ENCODE results near the gene WBP4. TPM values are rescaled to one million over a fixed set of nuclear protein-coding genes. Genes with fewer than 3 reads are reported as not detected.

WBP4 gene
- total RNA-seq, 5 donors from 2014 or later (not counting 1 experiment from before 2014, with no cell fraction given): 4.3 to 7.6 (median 4.8) TPM

DNA sequence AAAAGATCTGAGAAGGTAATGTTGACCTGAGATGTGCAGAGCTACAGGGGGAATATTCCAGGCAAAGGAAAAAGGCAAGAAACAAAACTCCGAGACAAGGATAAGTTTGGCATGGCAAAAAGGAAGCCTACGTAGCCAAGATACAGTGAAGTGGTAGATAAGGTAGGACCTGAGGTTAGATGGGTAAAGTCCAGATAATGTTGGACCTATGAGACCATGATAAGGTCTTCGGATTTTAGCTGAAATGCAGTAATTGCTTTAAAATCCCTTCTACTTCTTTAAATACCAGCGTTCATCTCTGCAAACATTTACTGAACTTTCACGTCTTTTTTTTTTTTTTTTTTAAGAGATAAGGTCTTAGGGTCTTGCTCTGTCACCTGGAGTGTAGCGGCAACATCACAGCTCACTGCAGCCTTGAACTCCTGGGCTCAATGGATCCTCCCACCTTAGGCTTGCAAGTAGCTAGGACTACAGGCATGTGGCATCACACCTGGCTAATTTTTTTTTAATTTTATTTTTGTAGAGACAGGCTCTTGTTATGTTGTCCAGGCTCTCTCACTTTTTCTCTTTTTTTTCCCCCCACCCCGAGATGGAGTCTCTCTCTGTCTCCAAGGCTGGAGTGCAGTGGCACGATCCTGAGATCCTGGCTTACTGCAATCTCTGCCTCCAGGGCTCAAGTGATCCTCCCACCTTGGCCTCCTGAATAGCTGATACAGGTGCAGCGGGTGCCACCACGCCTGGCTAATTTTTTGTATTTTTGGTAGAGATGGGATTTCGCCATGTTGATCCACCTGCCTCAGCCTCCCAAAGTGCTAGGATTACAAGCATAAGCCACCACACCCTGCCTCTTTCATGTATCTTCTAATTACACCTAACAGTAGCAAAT lies 4.2 kb upstream of the WBP4 start:
- CTCF ChIA-PET: interaction anchor here (0.5 to 0.7 kb wide), 4 partner anchors 86 to 559 kb away, joined by 3 to 6 read pairs (median 4); no protein-coding TSS in a partner anchor
- H3K9me3 Mint-ChIP-seq: no peaks in the 10 kb centered on the region
- no peak overlapping the region for H3K4me3 Mint-ChIP-seq
- ATAC-seq (replicated peaks in 1 of 4) (no peak), DNase-seq (no peak)
- Histone ChIP-seq H3K27me3 (replicated peaks in 1 of 2; ENCODE audit: control insufficient read depth in 2 of 2, extremely low read depth in 1 of 2, insufficient read depth in 2 of 2, low read length in 1 of 2) (no peaks in the 10 kb centered on the region), H3K9me3 (no peaks in the 10 kb centered on the region), H3K36me3 (ENCODE audit: control insufficient read depth in 2 of 2, extremely low read depth in 1 of 2, insufficient read depth in 1 of 2, low read length in 1 of 2) (no peaks in the 10 kb centered on the region), H3K4me1 (ENCODE audit: control insufficient read depth in 1 of 2, extremely low read depth in 1 of 2, insufficient read depth in 2 of 2, low read length in 2 of 2) (peaks cover 11% of the 10 kb centered on the region in 2 experiments), H3K27ac (ENCODE audit: low read length) (no peak overlapping the region), H3K4me3 (ENCODE audit: control insufficient read depth in 1 of 2, extremely low read depth in 1 of 2, low read length in 1 of 2) (no peak overlapping the region)
- no peaks in the 10 kb centered on the region for H3K27me3 Mint-ChIP-seq
- 100% methylated on average over 1 of the region's 11 CpGs for WGBS (ENCODE audit: insufficient coverage)
- H3K4me1 Mint-ChIP-seq: peaks cover 53 to 70% (median 60%) of the 10 kb centered on the region in 3 donors
- POLR2A ChIA-PET: interaction anchor here in 1 of 2 donors (0.6 kb wide), 1 partner anchor 1490 kb away, joined by 11 read pairs; no protein-coding TSS in a partner anchor
- H3K36me3 Mint-ChIP-seq: no peaks in the 10 kb centered on the region
- peak overlapping the region in 1 of 2 donors; percentile 55 for H3K27ac Mint-ChIP-seq

GRCh38 chr13:41058295-41059070 lies 2.8 kb upstream of the WBP4 start:
- Histone ChIP-seq H3K27me3 (replicated peaks in 1 of 2; ENCODE audit: control insufficient read depth in 2 of 2, extremely low read depth in 1 of 2, insufficient read depth in 2 of 2, low read length in 1 of 2) (no peaks in the 10 kb centered on the region), H3K27ac (ENCODE audit: low read length) (no peak overlapping the region), H3K4me1 (ENCODE audit: control insufficient read depth in 1 of 2, extremely low read depth in 1 of 2, insufficient read depth in 2 of 2, low read length in 2 of 2) (peaks cover 11 to 17% of the 10 kb centered on the region in 2 experiments), H3K36me3 (ENCODE audit: control insufficient read depth in 2 of 2, extremely low read depth in 1 of 2, insufficient read depth in 1 of 2, low read length in 1 of 2) (no peaks in the 10 kb centered on the region), H3K9me3 (no peaks in the 10 kb centered on the region), H3K4me3 (ENCODE audit: control insufficient read depth in 1 of 2, extremely low read depth in 1 of 2, low read length in 1 of 2) (no peak overlapping the region)
- Mint-ChIP-seq H3K4me1 (peaks cover 66 to 84% (median 74%) of the 10 kb centered on the region in 3 donors), H3K27ac (peak overlapping the region; percentile 44 to 74), H3K36me3 (no peaks in the 10 kb centered on the region), H3K4me3 (peak overlapping the region; percentile 98 to 100 (median 99)), H3K27me3 (no peaks in the 10 kb centered on the region), H3K9me3 (no peaks in the 10 kb centered on the region)
- ATAC-seq (replicated peaks in 1 of 4) (no peak), DNase-seq (no peak)
- CTCF ChIA-PET: interaction anchor here (0.6 to 2.2 kb wide), 5 partner anchors 39 to 594 kb away, joined by 3 to 6 read pairs (median 3); partner anchors contain the start of gene ELF1 (in 1 of the 2)
- WGBS (ENCODE audit: insufficient coverage): 98% methylated on average over 14 of the region's 18 CpGs
- POLR2A ChIA-PET: no interaction called here

DNA sequence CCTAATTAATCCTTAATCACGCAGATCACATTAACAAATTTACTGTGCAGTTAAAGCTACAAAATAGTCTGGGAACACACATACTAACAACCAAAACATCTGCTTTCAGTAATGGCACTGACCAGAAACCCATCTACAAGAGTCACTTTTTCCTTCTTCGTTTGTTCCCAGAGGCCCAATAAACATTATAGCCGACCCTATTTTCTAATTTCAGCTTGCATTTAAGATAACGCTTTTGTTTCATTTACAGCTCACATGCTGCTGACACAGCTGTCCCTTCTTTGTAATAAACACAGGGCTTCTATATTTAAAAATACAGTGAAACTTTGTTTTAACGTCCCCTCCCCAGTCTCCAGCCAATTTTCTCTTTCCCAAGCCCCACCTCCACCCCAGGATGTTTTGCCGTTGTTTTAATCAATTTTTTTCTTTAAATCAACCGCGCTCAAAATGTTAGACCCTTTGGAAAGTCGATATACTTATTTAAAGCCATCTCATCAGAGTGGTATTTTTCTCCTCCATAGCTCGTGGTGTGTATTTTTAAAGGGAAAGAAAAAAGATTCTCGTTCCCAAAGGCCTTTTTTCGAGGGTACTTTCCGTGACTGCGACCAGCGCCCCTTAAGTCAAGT lies 1.7 kb upstream of the WBP4 start:
- WGBS (ENCODE audit: insufficient coverage): 13% methylated on average over 9 of the region's 15 CpGs
- Mint-ChIP-seq H3K4me3 (peak overlapping the region; percentile 98 to 100 (median 99)), H3K4me1 (peaks cover 63 to 87% (median 70%) of the 10 kb centered on the region in 3 donors), H3K27me3 (no peaks in the 10 kb centered on the region), H3K27ac (peak overlapping the region; percentile 76 to 80), H3K9me3 (no peaks in the 10 kb centered on the region), H3K36me3 (peaks cover 5% of the 10 kb centered on the region)
- H3K36me3 ChIP-seq (ENCODE audit: control insufficient read depth in 2 of 2, extremely low read depth in 1 of 2, insufficient read depth in 1 of 2, low read length in 1 of 2): peaks cover 0 to 3% of the 10 kb centered on the region in 2 donors
- H3K9me3 ChIP-seq: no peaks in the 10 kb centered on the region
- H3K4me3 ChIP-seq (ENCODE audit: control insufficient read depth in 1 of 2, extremely low read depth in 1 of 2, low read length in 1 of 2): peak overlapping the region; percentile 96 to 99
- no peak for ATAC-seq (replicated peaks in 1 of 4)
- peak overlapping the region; percentile 82 for H3K27ac ChIP-seq (ENCODE audit: low read length)
- peaks cover 11 to 16% of the 10 kb centered on the region in 2 experiments for H3K4me1 ChIP-seq (ENCODE audit: control insufficient read depth in 1 of 2, extremely low read depth in 1 of 2, insufficient read depth in 2 of 2, low read length in 2 of 2)
- ChIA-PET POLR2A (interaction anchor here in 1 of 2 donors (0.5 to 0.6 kb wide), 2 partner anchors 10 to 115 kb away, joined by 4 to 7 read pairs; no protein-coding TSS in a partner anchor), CTCF (interaction anchor here (0.6 to 2.2 kb wide), 8 partner anchors 11 to 198 kb away, joined by 3 to 6 read pairs (median 4); partner anchors contain the start of gene ELF1 (in 1 of the 2))
- no peak for DNase-seq
- H3K27me3 ChIP-seq (replicated peaks in 1 of 2; ENCODE audit: control insufficient read depth in 2 of 2, extremely low read depth in 1 of 2, insufficient read depth in 2 of 2, low read length in 1 of 2): no peaks in the 10 kb centered on the region

DNA sequence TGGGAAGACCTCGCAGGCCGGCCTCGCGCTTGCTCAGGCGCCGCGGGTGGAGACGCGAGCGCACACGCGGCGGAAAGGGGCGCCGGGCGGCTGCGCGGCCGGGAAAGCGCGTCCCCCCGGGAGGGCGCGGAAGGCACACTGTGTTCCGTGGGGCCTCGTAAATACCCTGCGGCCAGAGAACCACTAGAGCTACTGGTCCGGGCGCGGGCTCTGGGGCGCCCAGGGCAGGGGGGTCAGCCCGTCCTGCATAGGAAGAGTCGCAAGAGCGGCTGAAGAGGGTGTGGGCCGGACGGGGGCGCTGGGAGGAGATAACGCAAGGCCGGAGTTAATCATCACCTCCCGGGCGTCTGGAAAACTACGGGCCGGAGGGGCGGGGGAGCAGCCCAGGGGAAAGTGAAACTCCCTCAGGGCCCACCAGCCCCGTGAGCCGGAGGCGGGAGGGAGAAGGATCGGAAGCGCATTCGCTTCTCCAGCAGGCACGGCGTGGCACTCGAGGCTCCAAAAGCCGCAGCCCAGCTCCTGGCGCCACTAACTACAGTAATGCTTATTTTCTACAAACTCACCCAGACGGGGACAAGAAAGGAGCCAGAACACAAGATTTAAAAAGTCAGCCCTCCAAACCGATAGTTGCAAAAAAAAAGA lies 1.1 kb upstream of the WBP4 start:
- peaks cover 9% of the 10 kb centered on the region for H3K36me3 Mint-ChIP-seq
- H3K27ac ChIP-seq (ENCODE audit: low read length): peak overlapping the region; percentile 82
- peaks cover 3% of the 10 kb centered on the region in 2 donors for H3K36me3 ChIP-seq (ENCODE audit: control insufficient read depth in 2 of 2, extremely low read depth in 1 of 2, insufficient read depth in 1 of 2, low read length in 1 of 2)
- peak overlapping the region; percentile 98 to 100 (median 99) for H3K4me3 Mint-ChIP-seq
- ChIA-PET CTCF (interaction anchor here (0.5 to 1.6 kb wide), 8 partner anchors 12 to 118 kb away, joined by 3 to 13 read pairs (median 4); partner anchors contain the start of gene ELF1 (in 1 of the 2)), POLR2A (interaction anchor here in 1 of 2 donors (0.6 to 0.7 kb wide), 3 partner anchors 44 to 116 kb away, joined by 3 to 5 read pairs (median 4); no protein-coding TSS in a partner anchor)
- ATAC-seq (replicated peaks in 1 of 4): peak; percentile 24 to 38 (median 32)
- H3K4me1 ChIP-seq (ENCODE audit: control insufficient read depth in 1 of 2, extremely low read depth in 1 of 2, insufficient read depth in 2 of 2, low read length in 2 of 2): peaks cover 11 to 15% of the 10 kb centered on the region in 2 experiments
- peak overlapping the region; percentile 96 to 99 for H3K4me3 ChIP-seq (ENCODE audit: control insufficient read depth in 1 of 2, extremely low read depth in 1 of 2, low read length in 1 of 2)
- peak in 32 of 35 experiments; percentile 16 to 77 (median 40) for DNase-seq
- H3K9me3 ChIP-seq: no peaks in the 10 kb centered on the region
- peak overlapping the region; percentile 99 to 100 for H3K27ac Mint-ChIP-seq
- no peaks in the 10 kb centered on the region for H3K27me3 Mint-ChIP-seq
- H3K27me3 ChIP-seq (replicated peaks in 1 of 2; ENCODE audit: control insufficient read depth in 2 of 2, extremely low read depth in 1 of 2, insufficient read depth in 2 of 2, low read length in 1 of 2): no peaks in the 10 kb centered on the region
- no peaks in the 10 kb centered on the region for H3K9me3 Mint-ChIP-seq
- H3K4me1 Mint-ChIP-seq: peaks cover 58 to 80% (median 67%) of the 10 kb centered on the region in 3 donors
- WGBS (ENCODE audit: insufficient coverage): 0% methylated on average over 56 of the region's 57 CpGs

DNA sequence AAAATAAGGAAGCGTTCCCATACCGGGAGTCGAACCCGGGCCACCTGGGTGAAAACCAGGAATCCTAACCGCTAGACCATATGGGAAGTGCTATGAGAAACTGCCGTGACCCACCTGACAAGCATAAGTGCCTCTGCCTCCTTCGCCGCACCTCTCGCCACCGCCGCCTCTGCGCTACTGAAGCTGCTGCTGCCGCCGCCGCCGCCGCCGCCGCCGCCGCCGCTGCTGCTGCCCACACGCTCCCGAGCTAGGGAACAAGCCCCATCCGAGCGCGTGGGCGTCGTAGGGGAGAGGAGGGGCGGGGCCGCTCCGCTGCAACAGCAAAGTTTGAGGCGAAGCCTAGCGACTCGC lies 610 bp upstream of the WBP4 start:
- no peaks in the 10 kb centered on the region for H3K9me3 ChIP-seq
- peaks cover 58 to 75% (median 65%) of the 10 kb centered on the region in 3 donors for H3K4me1 Mint-ChIP-seq
- peak overlapping the region; percentile 82 for H3K27ac ChIP-seq (ENCODE audit: low read length)
- peak overlapping the region; percentile 96 to 99 for H3K4me3 ChIP-seq (ENCODE audit: control insufficient read depth in 1 of 2, extremely low read depth in 1 of 2, low read length in 1 of 2)
- H3K27me3 ChIP-seq (replicated peaks in 1 of 2; ENCODE audit: control insufficient read depth in 2 of 2, extremely low read depth in 1 of 2, insufficient read depth in 2 of 2, low read length in 1 of 2): no peaks in the 10 kb centered on the region
- POLR2A ChIA-PET: interaction anchor here (0.5 to 1.2 kb wide), 6 partner anchors 41 to 276 kb away, joined by 3 to 6 read pairs (median 4); partner anchors contain the start of gene ELF1 (in 1 of the 2)
- ATAC-seq (replicated peaks in 1 of 4): peak; percentile 64 to 75 (median 68)
- WGBS (ENCODE audit: insufficient coverage): under 1% methylated on average over 35 of the region's 35 CpGs
- DNase-seq: peak in 33 of 35 experiments; percentile 71 to 93 (median 80)
- peaks cover 13% of the 10 kb centered on the region for H3K36me3 Mint-ChIP-seq
- H3K36me3 ChIP-seq (ENCODE audit: control insufficient read depth in 2 of 2, extremely low read depth in 1 of 2, insufficient read depth in 1 of 2, low read length in 1 of 2): peaks cover 3 to 6% of the 10 kb centered on the region in 2 donors
- no peaks in the 10 kb centered on the region for H3K27me3 Mint-ChIP-seq
- peaks cover 11 to 15% of the 10 kb centered on the region in 2 experiments for H3K4me1 ChIP-seq (ENCODE audit: control insufficient read depth in 1 of 2, extremely low read depth in 1 of 2, insufficient read depth in 2 of 2, low read length in 2 of 2)
- H3K9me3 Mint-ChIP-seq: no peaks in the 10 kb centered on the region
- H3K4me3 Mint-ChIP-seq: peak overlapping the region; percentile 98 to 100 (median 99)
- H3K27ac Mint-ChIP-seq: peak overlapping the region; percentile 99 to 100
- CTCF ChIA-PET: interaction anchor here in 1 of 2 donors (0.6 to 1.6 kb wide), 7 partner anchors 13 to 870 kb away, joined by 3 to 13 read pairs (median 5); partner anchors contain the start of gene ELF1
